HTERT RPE-1 (cell line): ENCODE measurements around the gene IL16.

Experiments used
- in situ Hi-C: fragments of 300-500 bp; cut with MboI; formaldehyde crosslinking; loops from 4 replicates; pipeline ENCODE4 v1.14.3; 2020; ENCODE audit warnings: low sequenced_read_pairs

Gene IL16

DNA sequence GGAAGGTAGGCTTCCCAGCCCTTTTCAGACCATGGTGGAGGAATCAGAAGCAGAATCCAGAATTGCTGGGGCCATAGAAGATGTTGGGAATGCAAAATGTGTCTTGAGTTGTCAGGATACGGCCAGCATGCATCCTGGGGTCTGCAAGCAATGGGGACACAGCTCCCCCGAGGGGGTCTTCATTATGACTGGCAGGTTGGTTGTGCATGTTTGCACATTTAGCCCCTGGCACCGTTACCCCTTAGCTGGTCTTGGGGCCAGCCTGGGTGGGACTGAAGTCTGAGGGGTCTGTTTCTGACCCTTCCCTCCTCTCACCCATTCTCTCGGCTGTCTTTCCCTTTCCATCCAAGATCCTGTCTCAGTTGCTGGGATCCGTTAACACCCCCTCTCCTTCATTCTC is 76.5 kb downstream of the IL16 start:
- in situ Hi-C loops = no loop called here

DNA sequence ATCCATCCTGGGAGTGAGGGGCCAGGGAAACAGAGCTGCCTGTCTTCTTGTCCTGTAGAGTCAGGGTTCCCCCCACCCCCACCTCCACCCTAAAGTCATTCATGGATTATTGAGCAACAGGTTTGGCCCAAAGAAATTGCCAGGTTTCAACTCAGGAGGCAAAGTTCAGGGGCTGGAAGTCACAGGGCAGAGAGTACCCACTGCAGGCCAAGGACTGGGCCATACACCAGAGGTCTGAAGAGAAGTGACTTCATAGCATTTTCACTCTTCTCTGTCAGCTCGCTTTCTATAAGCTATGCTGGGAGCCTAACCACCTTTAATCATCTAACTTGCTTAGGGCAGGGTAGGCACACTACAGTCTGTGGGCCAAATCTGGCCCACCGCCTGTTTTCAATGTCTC is 77.2 kb downstream of the IL16 start:
- in situ Hi-C loops = no loop called here

DNA sequence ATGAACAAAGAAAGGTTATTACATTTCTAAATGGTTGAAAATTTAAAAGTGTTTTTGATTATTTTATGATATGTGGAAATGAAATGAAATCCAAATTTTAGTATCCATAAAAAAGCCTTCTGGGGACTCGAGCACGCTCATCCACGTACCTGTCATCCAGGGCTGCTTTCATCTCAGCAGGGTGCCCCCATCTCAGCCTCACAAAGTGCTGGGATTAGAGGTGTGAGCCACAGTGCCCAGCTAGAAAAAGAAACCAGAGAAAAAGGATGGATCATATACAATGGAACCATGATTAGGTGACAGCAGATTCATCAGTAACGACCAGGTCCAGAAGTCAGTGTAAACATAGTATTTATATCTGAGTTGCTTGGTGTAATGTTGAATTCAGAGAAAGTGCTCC is 77.6 kb downstream of the IL16 start:
- in situ Hi-C loops = no loop called here

DNA sequence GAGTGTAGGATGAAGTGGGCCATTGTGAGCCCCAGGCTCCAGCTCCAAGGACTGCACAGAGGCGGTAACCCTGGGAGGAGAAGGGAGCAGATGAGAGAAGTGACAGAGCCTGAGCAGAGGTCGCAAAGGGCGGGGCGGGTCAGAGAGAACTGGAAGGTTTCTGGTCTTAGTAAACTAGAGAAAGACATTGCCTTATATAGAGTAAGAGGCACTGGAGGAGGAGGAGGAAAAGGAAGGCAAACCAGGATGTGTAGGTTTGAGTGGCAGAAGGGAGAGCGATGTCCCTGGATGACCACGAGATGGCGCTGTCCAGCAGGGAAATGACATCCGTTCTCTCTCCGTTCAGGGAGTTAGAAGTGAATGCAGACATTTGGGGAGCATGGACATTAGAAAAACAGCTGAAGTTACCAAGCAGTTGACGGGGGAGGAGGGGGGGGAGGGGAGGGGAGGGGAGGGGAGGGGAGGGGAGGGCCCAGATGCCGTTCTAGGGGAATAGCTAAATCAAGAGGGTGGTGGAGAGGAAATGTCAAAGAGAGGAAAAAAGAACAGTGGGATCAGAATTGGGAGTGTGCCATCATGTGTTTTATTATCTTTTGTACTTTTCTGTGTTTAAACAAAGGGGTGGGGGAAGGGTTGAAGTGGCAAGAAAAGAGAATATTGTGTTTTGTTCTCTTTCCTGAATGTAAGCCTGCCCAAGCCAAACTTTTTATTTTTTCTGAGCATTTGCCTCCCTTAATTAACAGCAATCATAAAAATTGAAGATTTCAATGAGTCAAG is 78.4 kb downstream of the IL16 start:
- in situ Hi-C loops = no loop called here

DNA sequence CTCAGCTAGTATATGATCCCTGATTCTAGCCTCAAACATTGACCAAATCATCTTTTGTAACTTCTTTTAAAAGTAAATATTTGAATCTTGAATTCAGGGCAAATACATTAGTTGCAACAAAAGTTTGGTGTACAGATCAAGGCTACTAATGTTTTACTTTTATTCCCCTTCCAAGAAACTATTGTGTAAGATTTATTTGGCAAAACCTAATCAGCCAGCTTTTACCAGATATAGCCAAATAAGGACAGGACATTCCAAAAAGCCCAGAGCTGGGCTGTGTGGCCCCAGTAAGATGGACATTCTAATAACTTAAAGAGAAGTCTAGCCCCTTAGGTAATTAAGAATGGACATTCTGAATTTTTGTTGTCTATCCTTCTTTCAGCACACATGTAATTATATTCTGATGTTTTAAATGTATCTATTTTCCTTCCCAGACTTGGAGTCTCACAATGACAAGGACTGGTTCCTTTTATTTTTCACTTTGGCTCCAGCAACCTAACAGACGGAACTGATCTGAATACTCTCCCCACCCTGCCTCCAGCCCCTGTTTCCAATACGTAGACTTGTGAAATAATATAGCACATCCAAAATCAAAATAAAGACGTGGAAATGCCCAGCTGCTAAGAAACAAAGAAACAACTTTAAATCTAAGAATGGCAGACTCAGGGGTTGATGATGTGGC is 79.2 kb downstream of the IL16 start:
- in situ Hi-C loops = no loop called here

DNA sequence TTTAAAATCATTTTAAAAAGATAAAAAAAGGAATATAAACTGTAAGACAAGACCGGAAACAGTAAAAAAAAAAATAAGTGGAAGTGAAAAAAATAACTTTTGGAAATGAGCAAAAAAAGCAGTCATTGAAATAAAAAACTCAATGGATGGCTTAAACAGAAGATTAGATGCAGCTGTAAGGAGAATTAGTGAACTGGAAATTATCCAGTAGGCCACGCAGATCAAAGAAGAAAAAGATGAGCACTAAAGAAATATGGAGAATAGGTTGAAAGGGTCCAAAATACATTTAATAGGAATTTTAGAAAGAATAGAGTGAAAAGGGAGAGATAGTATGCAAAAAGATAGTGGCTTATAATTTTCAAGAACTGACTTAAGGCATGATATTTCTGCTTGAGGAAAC is 80.3 kb downstream of the IL16 start:
- in situ Hi-C loops = no loop called here

DNA sequence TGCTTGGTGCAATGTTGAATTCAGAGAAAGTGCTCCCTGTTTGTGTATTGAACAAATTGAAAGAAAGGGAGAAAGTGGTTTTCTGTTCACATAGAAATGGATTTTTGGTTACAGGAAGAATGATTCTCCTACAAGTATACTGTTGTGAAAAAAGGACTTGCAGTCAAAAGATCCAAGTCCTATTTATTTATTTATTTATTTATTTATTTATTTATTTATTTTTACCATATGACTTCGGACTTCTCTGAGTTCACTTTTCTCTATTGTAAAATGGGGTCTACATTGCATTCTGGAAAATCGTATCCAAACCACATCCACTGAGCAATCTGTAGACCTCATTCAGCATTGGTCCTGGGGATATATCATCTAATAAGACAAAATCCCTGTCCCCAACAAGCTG is 81.2 kb downstream of the IL16 start:
- in situ Hi-C loops = no loop called here

DNA sequence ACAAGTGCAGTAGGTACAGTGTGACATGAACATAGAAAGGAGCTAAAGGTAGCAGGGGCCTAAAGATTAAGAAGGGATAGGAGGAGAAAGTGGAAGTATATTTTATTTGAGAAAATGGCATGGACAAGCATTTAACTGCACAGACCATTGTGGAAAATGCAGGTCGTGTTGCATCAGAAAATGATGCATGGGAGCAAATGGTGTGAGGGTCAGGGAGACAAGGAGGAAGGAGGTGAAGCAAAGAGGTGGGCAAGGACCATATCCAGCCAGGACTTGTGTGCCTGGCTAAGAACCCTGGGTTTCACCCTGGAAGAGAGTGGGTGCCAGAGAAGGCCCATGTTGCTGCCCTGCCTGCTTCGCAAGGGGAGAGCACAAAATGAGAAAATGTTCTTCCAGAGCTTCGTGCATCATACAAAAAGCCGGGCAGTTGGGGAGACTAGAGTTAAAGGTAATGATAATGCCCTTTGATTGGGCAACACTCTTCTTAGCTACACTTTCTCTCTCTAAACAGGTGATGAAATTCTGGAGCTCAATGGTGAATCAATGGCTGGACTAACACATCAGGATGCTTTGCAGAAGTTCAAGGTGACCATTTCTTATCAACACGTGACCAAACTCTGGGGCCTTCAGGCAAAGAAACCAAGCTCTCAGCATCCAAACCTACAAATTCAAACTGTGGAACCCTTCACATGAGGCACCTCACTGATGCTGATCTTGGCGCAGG is 81.8 kb downstream of the IL16 start:
- in situ Hi-C loops = no loop called here

DNA sequence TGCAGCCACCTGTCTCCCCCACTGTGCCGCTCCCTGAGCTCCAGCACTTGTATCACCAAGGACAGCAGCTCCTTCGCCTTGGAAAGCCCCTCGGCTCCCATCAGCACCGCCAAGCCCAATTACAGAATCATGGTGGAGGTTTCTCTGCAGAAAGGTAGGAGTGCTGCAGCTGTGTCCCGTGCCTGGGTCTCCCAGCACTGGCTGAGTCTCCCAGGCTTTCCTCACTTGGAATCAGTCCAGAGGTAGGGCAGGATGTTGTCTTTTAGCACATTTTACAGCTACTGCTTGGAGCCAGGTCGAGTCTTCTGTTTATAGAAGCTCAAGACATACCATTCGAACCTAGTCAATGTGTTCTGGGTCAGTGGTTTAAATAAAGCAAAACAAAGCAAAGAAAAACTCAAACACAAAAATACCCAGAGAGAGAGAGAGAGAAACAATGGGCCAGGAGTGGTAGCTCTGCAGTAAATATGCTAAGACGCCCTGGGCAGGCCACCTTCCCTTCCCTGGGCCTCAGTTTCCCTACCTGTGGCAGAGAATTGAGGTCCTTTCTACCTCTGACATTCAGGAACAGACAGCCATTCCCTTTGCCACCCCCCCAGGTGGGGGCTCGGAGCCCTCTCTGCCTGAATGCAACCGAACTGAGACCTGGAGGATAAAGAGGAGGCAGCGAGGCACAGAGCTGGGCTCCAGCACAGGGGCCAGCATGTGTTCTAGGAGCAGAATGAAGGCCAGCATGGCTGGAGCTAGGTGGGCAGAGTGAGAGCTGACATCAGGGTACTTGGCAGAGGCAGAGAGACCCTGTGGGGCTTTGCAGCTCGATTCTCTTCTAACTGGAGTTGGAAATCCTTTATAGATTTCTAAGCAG is 83.2 kb downstream of the IL16 start:
- in situ Hi-C loops = no loop called here

DNA sequence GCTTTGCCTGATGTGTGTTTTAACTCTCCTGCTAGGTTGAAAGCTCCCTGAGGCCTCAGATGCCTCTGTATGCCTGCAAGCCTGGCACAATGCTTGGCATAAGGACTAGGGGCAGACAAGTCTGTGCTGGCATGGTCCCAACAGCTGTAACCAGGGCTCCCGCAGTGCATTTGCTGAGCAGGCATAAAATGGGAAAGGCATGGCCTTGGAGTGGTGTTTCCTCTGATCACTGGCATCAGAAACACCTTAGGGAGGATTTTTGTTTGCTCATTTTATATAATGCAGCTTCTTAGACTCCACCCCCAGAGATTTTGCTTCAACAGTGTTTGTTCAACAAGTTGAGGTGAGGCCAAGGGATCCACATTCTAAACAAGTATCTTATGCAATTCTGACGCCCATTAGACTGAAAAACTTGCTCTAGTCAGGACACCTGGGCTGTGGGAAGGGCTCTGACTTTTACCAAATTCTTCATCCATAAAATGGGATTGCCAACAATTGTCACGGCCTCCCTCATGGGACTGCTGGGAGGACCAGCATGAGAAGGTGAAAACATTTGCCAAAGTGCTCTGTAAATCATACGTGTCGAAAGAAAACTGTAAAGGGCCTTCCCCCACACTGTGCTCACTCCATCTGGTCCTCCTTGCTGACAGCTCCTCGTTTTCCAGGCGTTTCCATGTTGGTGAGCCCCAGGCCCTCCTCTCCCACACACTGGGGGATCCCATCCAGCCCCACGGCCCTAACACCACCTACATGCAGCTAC is 84.2 kb downstream of the IL16 start:
- in situ Hi-C loops = no loop called here

DNA sequence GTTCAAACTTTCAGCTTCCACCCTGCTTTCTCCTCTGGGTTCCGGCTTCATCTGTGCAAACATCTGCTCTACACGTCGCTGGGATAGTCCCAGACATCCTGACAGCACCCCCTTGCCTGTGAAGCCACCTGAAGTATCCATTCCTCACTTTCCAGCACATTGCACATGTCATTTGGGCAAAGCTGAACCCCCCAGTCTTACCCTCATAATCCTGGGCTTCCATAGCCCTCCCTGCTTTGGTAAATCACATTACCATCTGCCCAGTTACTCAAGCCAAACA is 84.7 kb downstream of the IL16 start:
- in situ Hi-C loops = no loop called here

DNA sequence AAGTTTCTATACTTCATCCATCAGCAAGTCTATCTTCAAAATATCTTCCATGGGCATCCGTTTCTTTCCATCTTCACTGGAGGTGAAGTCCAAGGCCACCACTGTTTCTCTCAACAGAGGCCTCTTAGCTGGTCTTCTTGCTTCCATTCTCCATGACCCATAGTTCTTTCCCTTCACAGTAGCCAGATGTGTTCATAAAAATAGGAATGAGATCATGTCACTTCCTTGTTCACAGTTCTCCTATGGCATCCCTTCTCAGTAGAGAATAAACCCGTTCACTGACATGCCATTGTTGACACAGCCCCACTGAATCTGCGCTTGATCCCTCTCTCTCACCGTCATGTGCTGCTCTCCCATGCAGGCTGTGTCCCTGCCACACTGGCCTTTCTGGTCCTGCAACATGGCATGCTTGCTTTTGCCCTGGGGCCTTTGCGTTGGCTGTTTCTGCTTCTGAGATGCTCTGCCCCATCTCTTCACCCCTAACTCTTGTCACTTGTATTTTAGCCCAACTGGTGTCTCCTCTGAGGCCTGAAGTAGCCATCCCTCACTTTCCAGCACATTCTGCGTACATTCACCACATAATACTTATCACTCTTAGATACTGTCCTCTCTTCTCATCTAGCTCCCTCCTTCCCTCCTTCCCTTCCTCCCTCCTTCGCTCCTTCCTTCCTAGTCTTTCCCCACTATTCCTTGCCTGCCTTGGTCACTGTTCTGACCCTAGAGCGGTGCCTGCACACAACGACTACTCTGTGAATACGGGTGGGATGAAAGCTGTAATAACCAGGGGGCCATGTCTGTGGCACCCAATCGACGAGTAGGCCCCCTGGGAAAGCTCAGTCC is 85.3 kb downstream of the IL16 start:
- in situ Hi-C loops = no loop called here

DNA sequence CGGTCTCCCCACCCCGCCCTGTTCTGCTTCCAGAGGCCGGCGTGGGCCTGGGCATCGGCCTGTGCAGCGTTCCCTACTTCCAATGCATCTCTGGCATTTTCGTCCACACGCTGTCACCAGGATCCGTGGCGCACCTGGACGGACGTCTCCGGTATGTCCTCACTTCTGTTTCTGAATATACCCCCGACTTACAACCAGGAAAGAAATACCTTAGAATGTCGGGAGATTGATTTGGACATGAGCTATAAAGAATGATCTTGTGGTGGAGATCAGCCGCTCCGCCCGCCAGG is 85.9 kb downstream of the IL16 start:
- in situ Hi-C loops = no loop called here

DNA sequence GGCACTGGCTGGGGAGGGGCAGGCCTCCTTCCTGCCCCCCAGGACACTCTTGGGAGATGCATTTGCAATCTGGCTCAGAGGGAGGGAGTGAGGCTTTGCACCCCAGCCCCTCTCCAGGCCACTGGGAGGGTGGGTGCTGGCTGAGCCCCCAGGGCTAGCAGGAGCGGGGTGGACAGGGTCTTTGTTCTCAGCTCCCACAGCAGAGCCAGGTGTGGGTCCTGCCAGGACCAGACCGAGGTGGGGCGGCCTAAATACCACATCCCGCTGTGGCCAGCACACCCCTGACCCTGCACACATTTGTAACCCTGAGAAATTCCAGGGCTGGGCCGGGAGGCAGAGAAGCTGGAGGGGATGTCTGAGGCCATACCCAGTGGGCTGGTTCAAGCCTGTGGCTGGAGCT is 86.2 kb downstream of the IL16 start:
- in situ Hi-C loops = no loop called here

DNA sequence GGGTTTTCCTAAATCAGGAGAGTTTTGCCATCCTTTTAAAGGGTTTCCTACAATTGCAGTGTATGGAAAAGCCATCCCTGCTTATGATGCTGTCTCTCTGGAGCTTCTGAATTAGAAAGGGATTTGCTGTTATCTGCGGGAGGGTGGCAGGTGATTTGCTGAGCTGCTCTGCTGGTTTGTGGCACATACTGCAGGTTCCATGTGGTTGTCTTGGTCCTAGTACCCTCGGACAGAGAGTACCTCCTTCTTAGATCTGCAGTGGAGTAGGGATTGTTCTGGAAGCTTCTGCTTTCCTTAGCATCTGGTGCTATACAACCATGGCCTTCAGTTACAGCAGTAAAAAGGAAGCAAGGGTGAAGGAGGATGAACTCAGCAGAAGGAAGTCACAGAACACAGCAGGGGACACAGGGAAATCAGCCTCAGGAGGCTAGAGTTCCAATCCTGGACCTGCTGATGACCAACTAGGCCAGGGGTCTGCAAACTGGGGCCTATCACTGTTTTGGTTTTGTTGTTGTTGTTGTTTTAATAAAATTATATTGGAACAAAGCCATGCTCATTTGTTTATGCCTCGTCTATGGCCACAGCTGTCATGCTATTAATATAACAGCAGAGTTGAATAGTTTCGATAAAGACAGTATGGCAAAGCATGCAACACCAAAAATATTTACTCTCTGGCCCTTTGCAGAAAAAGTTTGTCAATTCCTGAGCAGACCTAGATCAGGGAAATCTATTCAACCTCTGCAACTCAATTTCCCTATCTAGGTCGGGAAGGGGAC is 87.8 kb downstream of the IL16 start:
- in situ Hi-C loops = no loop called here

DNA sequence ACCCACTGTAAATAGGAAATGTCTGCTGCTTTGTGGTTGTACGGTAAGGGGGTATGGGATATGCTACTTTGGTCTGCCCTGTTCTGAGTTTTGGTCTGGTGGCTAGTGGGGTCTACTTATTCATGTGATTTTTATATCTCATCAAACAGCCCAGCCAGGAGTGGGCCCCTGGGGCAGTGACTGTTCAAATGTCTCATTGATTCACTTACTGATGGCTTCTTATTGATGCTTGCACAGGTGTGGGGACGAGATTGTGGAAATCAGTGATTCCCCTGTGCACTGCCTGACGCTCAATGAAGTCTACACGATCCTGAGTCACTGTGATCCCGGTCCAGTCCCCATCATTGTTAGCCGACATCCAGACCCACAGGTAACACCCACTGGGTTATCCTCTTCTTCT is 88.8 kb downstream of the IL16 start:
- in situ Hi-C loops = no loop called here

DNA sequence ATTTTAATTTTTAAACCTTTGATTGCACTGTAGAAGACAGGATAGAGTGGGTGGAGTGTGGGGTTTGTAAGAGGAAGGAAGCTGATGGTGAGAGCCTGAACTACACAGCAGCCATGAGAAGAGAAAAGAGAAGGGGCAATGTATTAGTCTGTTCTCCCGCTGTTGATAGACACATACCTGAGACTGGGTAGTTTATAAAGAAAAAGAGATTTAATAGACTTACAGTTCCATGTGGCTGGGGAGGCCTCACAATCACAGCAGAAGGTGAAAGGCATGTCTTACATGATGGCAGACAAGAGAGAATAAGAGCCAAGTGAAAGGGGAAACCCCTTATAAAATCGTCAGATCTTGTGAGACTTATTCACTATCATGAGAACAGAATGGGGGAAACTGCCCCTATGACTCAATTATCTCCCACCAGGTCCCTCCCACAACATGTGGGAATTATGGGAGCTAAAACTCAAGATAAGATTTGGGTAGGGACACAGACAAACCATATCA is 90.0 kb downstream of the IL16 start:
- in situ Hi-C loops = no loop called here

DNA sequence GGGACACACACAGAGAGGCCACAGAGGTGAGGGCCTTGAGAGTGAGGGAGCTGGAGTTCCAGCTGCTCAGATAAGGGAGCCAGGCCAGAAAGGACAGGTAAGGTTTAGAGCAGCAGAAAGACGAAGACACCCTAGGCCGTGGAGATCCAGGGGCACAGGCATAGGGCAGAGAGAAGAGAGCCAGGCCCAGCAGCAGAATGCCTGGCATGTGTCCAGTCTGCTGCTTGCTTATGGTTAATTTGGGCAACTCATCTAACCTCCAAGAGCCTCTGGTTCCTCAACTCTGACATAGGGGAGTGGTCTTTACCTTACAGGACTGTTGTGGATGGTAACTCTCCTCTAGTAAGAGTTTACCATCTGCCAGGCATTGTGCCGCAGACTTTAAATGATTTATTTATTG is 91.4 kb downstream of the IL16 start:
- in situ Hi-C loops = no loop called here

DNA sequence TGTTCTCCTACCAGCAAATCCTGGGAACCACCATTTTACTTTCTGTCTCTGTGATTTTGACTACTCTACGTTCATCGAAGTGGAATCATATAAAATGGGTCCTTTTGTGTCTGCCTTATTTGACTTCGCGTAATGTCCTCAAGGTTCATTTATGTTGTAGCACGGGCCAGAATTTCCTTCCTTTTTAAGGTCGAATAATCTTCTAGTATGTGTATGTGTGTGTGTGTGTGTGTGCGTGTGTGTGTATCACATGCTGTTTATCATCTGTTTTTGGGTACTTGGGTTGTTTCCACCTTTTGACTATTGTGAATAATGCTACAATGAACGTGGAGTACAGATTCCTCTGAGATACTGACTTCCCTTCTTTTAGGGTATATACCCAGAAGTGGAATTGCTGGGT is 91.9 kb downstream of the IL16 start:
- in situ Hi-C loops = no loop called here
